Upper lobe of left lung (tissue), 4 donors: ENCODE results near the gene TNRC6C.

ENCODE experiments used
- POLR2AphosphoS5 ChIP-seq, 2 donors: sonication (generic); formaldehyde crosslinking; IDR thresholded peaks; one replicate each; pipeline ENCODE4 v1.5.1; 2017; ENCODE audit warnings: antibody characterized with exemption in 2 of 2
- TF ChIP-seq, protein P1 (sequence below), 6 experiments: fragments of 450-650 bp in 4 of 6; fragments of 200-600 bp in 2 of 6; sonication (generic) in 2 of 6; IDR thresholded peaks; one replicate each; pipeline ENCODE4 v1.5.1; 2016 to 2019; ENCODE audit warnings: antibody characterized with exemption in 6 of 6

DNA sequence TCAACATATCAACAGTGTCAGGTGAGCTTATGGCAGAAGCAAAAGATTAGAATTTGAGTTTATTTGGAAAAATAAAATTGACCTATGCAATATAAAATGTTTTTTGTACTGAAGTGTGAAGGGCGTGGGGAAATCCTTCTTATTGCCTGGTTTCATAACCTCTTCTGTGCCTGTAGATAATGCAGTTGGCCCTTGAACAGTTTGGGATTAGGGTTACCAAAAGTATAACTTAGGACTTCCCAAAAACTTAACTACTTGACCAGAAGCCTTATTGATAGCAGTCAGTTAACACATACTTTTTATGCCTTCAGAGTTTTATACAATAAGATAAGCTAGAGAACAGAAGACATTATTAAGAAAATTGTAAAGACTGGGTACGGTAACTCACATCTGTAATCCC lies 104.1 kb downstream of the TNRC6C start:
- TF ChIP-seq POLR2AphosphoS5 (IDR thresholded peaks at IDR 0.05) = no peak
- TF ChIP-seq, protein P1, sequence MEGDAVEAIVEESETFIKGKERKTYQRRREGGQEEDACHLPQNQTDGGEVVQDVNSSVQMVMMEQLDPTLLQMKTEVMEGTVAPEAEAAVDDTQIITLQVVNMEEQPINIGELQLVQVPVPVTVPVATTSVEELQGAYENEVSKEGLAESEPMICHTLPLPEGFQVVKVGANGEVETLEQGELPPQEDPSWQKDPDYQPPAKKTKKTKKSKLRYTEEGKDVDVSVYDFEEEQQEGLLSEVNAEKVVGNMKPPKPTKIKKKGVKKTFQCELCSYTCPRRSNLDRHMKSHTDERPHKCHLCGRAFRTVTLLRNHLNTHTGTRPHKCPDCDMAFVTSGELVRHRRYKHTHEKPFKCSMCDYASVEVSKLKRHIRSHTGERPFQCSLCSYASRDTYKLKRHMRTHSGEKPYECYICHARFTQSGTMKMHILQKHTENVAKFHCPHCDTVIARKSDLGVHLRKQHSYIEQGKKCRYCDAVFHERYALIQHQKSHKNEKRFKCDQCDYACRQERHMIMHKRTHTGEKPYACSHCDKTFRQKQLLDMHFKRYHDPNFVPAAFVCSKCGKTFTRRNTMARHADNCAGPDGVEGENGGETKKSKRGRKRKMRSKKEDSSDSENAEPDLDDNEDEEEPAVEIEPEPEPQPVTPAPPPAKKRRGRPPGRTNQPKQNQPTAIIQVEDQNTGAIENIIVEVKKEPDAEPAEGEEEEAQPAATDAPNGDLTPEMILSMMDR (IDR thresholded peaks at IDR 0.05) = no peak
